H1 (cell line): Measurements from ENCODE around the gene HOXD1. TPM values are rescaled to one million over a fixed set of nuclear protein-coding genes. Genes with fewer than 3 reads are reported as not detected.

Experiments
- CTCF ChIA-PET: fragments of 300-600 bp; sonication (Branson Sonifier 250); formaldehyde crosslinking; loops from one replicate; lab custom pipeline; 2021; ENCODE audit not compliant: partially characterized antibody; lab: Charles Lee
- POLR2A ChIA-PET: fragments of 300-600 bp; sonication (Branson Sonifier 250); formaldehyde crosslinking; loops from one replicate; lab custom pipeline; 2021; ENCODE audit warnings: inconsistent platforms; ENCODE audit not compliant: partially characterized antibody; lab: Charles Lee
- DNase-seq, 2 experiments: peaks; one replicate each; pipeline versions ENCODE4 v3.0.0 to v3.0.0-alpha.2; 2010 to 2022; ENCODE audit warnings: low spot score in 2 of 2, low read depth in 1 of 2, mixed read lengths in 1 of 2
- FAIRE-seq: peaks from 2 replicates; lab custom pipeline; 2011; peaks lifted over from hg19 to GRCh38; lab: Jason Lieb, UNC
- H2AFZ ChIP-seq: 2 replicates; pipeline ENCODE4 v1.8.1; 2012; ENCODE audit warnings: low read length, inconsistent platforms
- H2AK5ac ChIP-seq: 2 replicates; pipeline ENCODE4 v1.6.1; 2013; ENCODE audit warnings: low read depth, low read length
- H2BK120ac ChIP-seq: replicated peaks from 2 replicates; pipeline ENCODE3; 2013; ENCODE audit warnings: low read depth, low read length, inconsistent platforms
- H2BK12ac ChIP-seq: 2 replicates; pipeline ENCODE4 v1.6.1; 2013; ENCODE audit warnings: low read depth, low read length
- H2BK15ac ChIP-seq: 2 replicates; pipeline ENCODE4 v1.6.1; 2013; ENCODE audit warnings: low read length
- H2BK20ac ChIP-seq: 2 replicates; pipeline ENCODE4 v1.6.1; 2013; ENCODE audit warnings: low read length
- H2BK5ac ChIP-seq: 2 replicates; pipeline ENCODE4 v1.6.1; 2013; ENCODE audit warnings: low read depth, low read length
- H3K14ac ChIP-seq: 2 replicates; pipeline ENCODE4 v1.6.1; 2013; ENCODE audit warnings: inconsistent platforms; ENCODE audit not compliant: insufficient read length
- H3K18ac ChIP-seq: 2 replicates; pipeline ENCODE4 v1.6.1; 2013; ENCODE audit warnings: low read length; ENCODE audit errors: extremely low read depth
- H3K23ac ChIP-seq: 2 replicates; pipeline ENCODE4 v1.6.1; 2013; ENCODE audit warnings: inconsistent platforms; ENCODE audit not compliant: insufficient read length
- H3K23me2 ChIP-seq: 2 replicates; pipeline ENCODE4 v1.6.1; 2013; ENCODE audit warnings: low read depth, low read length
- H3K27ac ChIP-seq: 2 replicates; pipeline ENCODE4 v1.6.1; 2011; ENCODE audit warnings: low read depth, low read length, inconsistent platforms
- H3K27me3 ChIP-seq, 4 experiments: replicated peaks in 1 of 4; 1 replicate in 1 of 4; 2 replicates in 3 of 4; pipeline versions ENCODE4 v1.6.1 to v1.8.1; 2011 to 2013; ENCODE audit warnings: low read length in 3 of 4, mild to moderate bottlenecking in 3 of 4, inconsistent platforms in 2 of 4, mixed read lengths in 2 of 4, moderate library complexity in 1 of 4; ENCODE audit not compliant: control insufficient read depth in 3 of 4, insufficient read depth in 3 of 4; ENCODE audit errors: extremely low read depth in 1 of 4
- H3K36me3 ChIP-seq, 4 experiments: 2 replicates each; pipeline versions ENCODE4 v1.6.1 to v1.8.1; 2011 to 2013; ENCODE audit warnings: mild to moderate bottlenecking in 4 of 4, low read length in 3 of 4, moderate library complexity in 2 of 4, control low read depth in 1 of 4, inconsistent platforms in 1 of 4; ENCODE audit not compliant: insufficient read depth in 4 of 4, control insufficient read depth in 2 of 4
- H3K4ac ChIP-seq: replicated peaks from 2 replicates; pipeline ENCODE3; 2013; ENCODE audit warnings: low read length, low read depth, mixed read lengths, inconsistent platforms; ENCODE audit not compliant: insufficient read length
- H3K4me1 ChIP-seq, 4 experiments: replicated peaks in 1 of 4; 1 replicate in 1 of 4; 2 replicates in 3 of 4; pipeline versions ENCODE4 v1.6.1 to v1.8.1; 2011 to 2013; ENCODE audit warnings: low read length in 3 of 4, inconsistent platforms in 2 of 4, mixed read lengths in 1 of 4; ENCODE audit not compliant: insufficient read depth in 4 of 4, control insufficient read depth in 3 of 4
- H3K4me2 ChIP-seq, 2 experiments: 2 replicates each; pipeline versions ENCODE4 v1.6.1 to v1.8.1; 2011 to 2013; ENCODE audit warnings: low read depth in 2 of 2, low read length in 2 of 2, control low read depth in 1 of 2, inconsistent platforms in 1 of 2, mild to moderate bottlenecking in 1 of 2; ENCODE audit not compliant: insufficient read depth in 1 of 2
- H3K4me3 ChIP-seq, 4 experiments: fragments of 200-600, 300-600 bp in 1 of 4; sonication (generic), shearing (Covaris generic), sonication (Bioruptor Twin) in 1 of 4; 2 replicates each; pipeline versions ENCODE4 v1.5.1 to v1.8.1; 2011 to 2016; ENCODE audit warnings: low read length in 4 of 4, low read depth in 3 of 4, control low read depth in 2 of 4, inconsistent platforms in 2 of 4, mild to moderate bottlenecking in 2 of 4, mixed read lengths in 1 of 4, moderate library complexity in 1 of 4; ENCODE audit not compliant: insufficient read depth in 2 of 4; ENCODE audit errors: extremely low read depth in 1 of 4
- H3K56ac ChIP-seq: replicated peaks from 2 replicates; pipeline ENCODE3; 2013; ENCODE audit warnings: low read depth, mild to moderate bottlenecking, mixed read lengths, low read length, inconsistent platforms; ENCODE audit not compliant: insufficient read length
- H3K79me1 ChIP-seq: 2 replicates; pipeline ENCODE4 v1.6.1; 2013; ENCODE audit warnings: low read depth, low read length, control low read depth
- H3K79me2 ChIP-seq, 2 experiments: 2 replicates each; pipeline versions ENCODE4 v1.6.1 to v1.8.1; 2012 to 2013; ENCODE audit warnings: low read length in 2 of 2, mild to moderate bottlenecking in 2 of 2, inconsistent platforms in 1 of 2; ENCODE audit not compliant: insufficient read depth in 2 of 2, control insufficient read depth in 1 of 2
- H3K9ac ChIP-seq, 4 experiments: replicated peaks in 1 of 4; 1 replicate in 1 of 4; 2 replicates in 3 of 4; pipeline versions ENCODE4 v1.6.1 to v1.8.1; 2011 to 2013; ENCODE audit warnings: low read depth in 3 of 4, low read length in 3 of 4, control low read depth in 2 of 4, mild to moderate bottlenecking in 2 of 4, moderate library complexity in 2 of 4, inconsistent platforms in 1 of 4; ENCODE audit errors: extremely low read depth in 1 of 4
- H3K9me3 ChIP-seq, 2 experiments: 2 replicates each; pipeline versions ENCODE4 v1.6.1 to v1.8.1; 2012 to 2013; ENCODE audit warnings: mild to moderate bottlenecking in 2 of 2, moderate library complexity in 2 of 2, control low read depth in 1 of 2, inconsistent platforms in 1 of 2, low read depth in 1 of 2, low read length in 1 of 2, mixed read lengths in 1 of 2; ENCODE audit not compliant: insufficient read depth in 2 of 2
- H4K20me1 ChIP-seq, 2 experiments: replicated peaks in 1 of 2; 2 replicates each; pipeline versions ENCODE3 to v1.8.1; 2011 to 2013; ENCODE audit warnings: inconsistent platforms in 2 of 2, low read length in 2 of 2, mild to moderate bottlenecking in 1 of 2; ENCODE audit not compliant: insufficient read depth in 2 of 2, control insufficient read depth in 1 of 2
- H4K5ac ChIP-seq: 2 replicates; pipeline ENCODE4 v1.6.1; 2013; ENCODE audit warnings: low read length, low read depth, mixed read lengths, inconsistent platforms; ENCODE audit not compliant: insufficient read length
- H4K8ac ChIP-seq: 2 replicates; pipeline ENCODE4 v1.8.0; 2013; ENCODE audit warnings: mild to moderate bottlenecking, moderate library complexity, low read length, inconsistent platforms; ENCODE audit not compliant: insufficient read depth; ENCODE audit errors: extremely low read depth
- H4K91ac ChIP-seq: replicated peaks from 2 replicates; pipeline ENCODE3; 2013; ENCODE audit warnings: low read length, mixed read lengths, inconsistent platforms; ENCODE audit not compliant: insufficient read length
- ATF3 ChIP-seq: IDR thresholded peaks from 2 replicates; pipeline ENCODE4 v1.6.1; 2011; ENCODE audit warnings: low read depth, mild to moderate bottlenecking, low read length; ENCODE audit not compliant: insufficient read depth
- BACH1 ChIP-seq: IDR thresholded peaks from 2 replicates; pipeline ENCODE4 v1.6.1; 2012; ENCODE audit warnings: low read length, improper control_type of control experiment
- BRCA1 ChIP-seq: IDR thresholded peaks from 2 replicates; pipeline ENCODE4 v1.6.1; 2012; ENCODE audit warnings: low read depth, low read length, improper control_type of control experiment
- CBX5 ChIP-seq: fragments of 300-800, 300-1000 bp; sonication (generic); IDR thresholded peaks from 2 replicates; pipeline ENCODE4 v1.7.1; 2016; ENCODE audit warnings: antibody characterized with exemption, low read length, low read depth
- EZH2 ChIP-seq: fragments of 200-600 bp; sonication (generic); IDR thresholded peaks from 2 replicates; pipeline ENCODE4 v1.7.1; 2012; ENCODE audit warnings: low read depth, mild to moderate bottlenecking, moderate library complexity, low read length, inconsistent platforms; ENCODE audit not compliant: severe bottlenecking
- HDAC2 ChIP-seq, 2 experiments: fragments of 300-600 bp in 1 of 2; sonication (generic) in 1 of 2; IDR thresholded peaks; 2 replicates each; pipeline ENCODE4 v1.6.1; 2011 to 2012; ENCODE audit warnings: low read depth in 2 of 2, low read length in 2 of 2, mild to moderate bottlenecking in 2 of 2, moderate library complexity in 2 of 2, borderline replicate concordance in 1 of 2, inconsistent platforms in 1 of 2
- NRF1 ChIP-seq: IDR thresholded peaks from 2 replicates; pipeline ENCODE4 v1.6.1; 2011; ENCODE audit warnings: mild to moderate bottlenecking, low read depth, low read length, improper control_type of control experiment
- RBBP5 ChIP-seq: IDR thresholded peaks from 2 replicates; pipeline ENCODE4 v1.7.1; 2012; ENCODE audit warnings: low read depth, mild to moderate bottlenecking, inconsistent platforms, low read length, moderate library complexity, borderline replicate concordance
- SIN3A ChIP-seq, 2 experiments: IDR thresholded peaks in 1 of 2; conservative IDR thresholded peaks in 1 of 2; 2 replicates each; pipeline ENCODE4 v1.6.1; 2011 to 2012; ENCODE audit warnings: low read length in 2 of 2, improper control_type of control experiment in 1 of 2, low read depth in 1 of 2, mild to moderate bottlenecking in 1 of 2
- SUZ12 ChIP-seq: fragments of 200-600 bp; sonication (generic); IDR thresholded peaks from 2 replicates; pipeline ENCODE4 v1.6.1; 2012; ENCODE audit warnings: mild to moderate bottlenecking, inconsistent platforms, low read length, moderate library complexity, mixed read lengths
- WGBS, 2 experiments: shearing (Covaris generic) in 1 of 2; methylation state at CpG; one replicate each; pipeline versions ENCODE4 v1.1.6 to v1.1.7; 2013 to 2015; ENCODE audit warnings: low lambda C conversion rate in 2 of 2, mixed read lengths in 2 of 2, inconsistent platforms in 1 of 2, low coverage in 1 of 2, missing lambda C conversion rate in 1 of 2; ENCODE audit not compliant: insufficient replicate concordance in 2 of 2, insufficient coverage in 1 of 2, insufficient read length in 1 of 2; ENCODE audit errors: extremely low coverage in 1 of 2, missing lambda C conversion rate in 1 of 2; 5-methylcytosine and 5-hydroxymethylcytosine counted together
- polyA plus RNA-seq, 7 experiments: library from polyadenylated mRNA; depleted of rRNA in 3 of 7; stranded (reverse) in 5 of 7; unstranded in 2 of 7; fragments of >200 nt in 5 of 7; fragments of 200-250 nt in 2 of 7; gene quantifications; 1 replicate in 5 of 7; 2 replicates in 1 of 7; 4 replicates in 1 of 7; pipeline versions ENCODE4 v1.2.1 to v1.2.3, GENCODE V29; 2011 to 2013; ENCODE audit warnings: missing spikeins in 2 of 7, mixed read lengths in 2 of 7
- total RNA-seq: library from RNA; stranded (reverse); fragmentation: NEBNext Ultra II Directional; extraction: Animal tissue kit (Norgen Biotek cat#: 25700); gene quantifications from 2 replicates; pipeline ENCODE4 v1.2.1, GENCODE V29; 2021

Gene HOXD1
- total and polyA plus RNA-seq, 2 of the 8 experiments (the other 6 are each of a cell fraction or from before 2014, with no cell fraction given), result 0.03 TPM; not detected in 1

GRCh38 chr2:176150584-176151441, 37.7 kb upstream of the HOXD1 start:
- Histone ChIP-seq H2AFZ (no peak overlapping the region), H3K27me3 (peaks cover 98 to 100% (median 100%) of the 10 kb centered on the region in 4 experiments), H3K18ac (no peak overlapping the region), H3K14ac (no peak overlapping the region), H3K4ac (no peak overlapping the region), H4K8ac (no peak overlapping the region), H3K9ac (no peak overlapping the region), H3K4me2 (peak overlapping the region in 1 of 2 experiments; percentile 48; a peak in 1 of 4 replicates), H3K4me1 (peaks cover 0 to 10% (median 2%) of the 10 kb centered on the region in 4 experiments; a peak in 4 of 7 replicates), H3K9me3 (no peaks in the 10 kb centered on the region), H4K20me1 (peaks cover 13 to 44% of the 10 kb centered on the region in 2 experiments), H3K36me3 (peaks cover 0 to 11% (median 0%) of the 10 kb centered on the region in 4 experiments; a peak in 1 of 8 replicates), H2BK120ac (no peak overlapping the region), H2BK20ac (no peak overlapping the region), H4K91ac (no peak overlapping the region), H3K23me2 (peaks cover 2% of the 10 kb centered on the region; the same call in 1 of the 2 replicates), H2BK5ac (no peak overlapping the region), H3K27ac (no peak overlapping the region), H3K79me2 (no peaks in the 10 kb centered on the region), H2BK12ac (no peak overlapping the region), H3K4me3 (no peak overlapping the region), H4K5ac (no peak overlapping the region), H3K79me1 (no peaks in the 10 kb centered on the region), H3K56ac (no peak overlapping the region), H2AK5ac (no peak overlapping the region), H2BK15ac (no peak overlapping the region), H3K23ac (no peak overlapping the region)
- ChIA-PET POLR2A (interaction anchor here (0.7 to 1.3 kb wide), 2 partner anchors 11 to 46 kb away, joined by 3 read pairs; no protein-coding TSS in a partner anchor), CTCF (interaction anchor here (0.9 to 4.4 kb wide), 12 partner anchors 11 to 404 kb away, joined by 3 to 36 read pairs (median 7); no protein-coding TSS in a partner anchor)
- DNase-seq (no peak), FAIRE-seq (no peak)
- WGBS, 2 experiments, result 20% methylated on average over 14 of the region's 14 CpGs; no CpG with 5 or more reads in 1 of the 2 experiments
- TF ChIP-seq BACH1, result no peak
- no peak for TF ChIP-seq SIN3A (conservative IDR thresholded peaks at IDR 0.05 in 1 of 2, IDR thresholded peaks at IDR 0.05 in 1 of 2; ENCODE audit: low read depth in 1 of 2, low read length in 2 of 2)
- peak; percentile 14 for TF ChIP-seq EZH2
- TF ChIP-seq HDAC2 (IDR thresholded peaks at IDR 0.05; ENCODE audit: borderline replicate concordance in 1 of 2, low read depth in 2 of 2, low read length in 2 of 2), result no peak
- no peak for TF ChIP-seq ATF3
- TF ChIP-seq RBBP5, result no peak
- no peak for TF ChIP-seq CBX5
- no peak for TF ChIP-seq BRCA1
- no peak for TF ChIP-seq NRF1
- TF ChIP-seq SUZ12, result peak; percentile 68; the same call in 1 of the 2 replicates
